Stimulated activated CD4-positive, alpha-beta T cell treated with anti-CD3 and anti-CD28 coated beads, Interleukin-1b, Interleukin-23, amount 100 ng/mL, for 48 hours (primary cell): ENCODE measurements around the gene HASPIN.

ENCODE experiments used
- DNase-seq: peaks from one replicate; pipeline ENCODE4 v3.0.0-alpha.2; 2020

The HASPIN gene

GRCh38 chr17:3768769-3769168, 45.1 kb downstream of the HASPIN start:
- no peak for DNase-seq

GRCh38 chr17:3770466-3770865, 46.8 kb downstream of the HASPIN start:
- no peak for DNase-seq

DNA sequence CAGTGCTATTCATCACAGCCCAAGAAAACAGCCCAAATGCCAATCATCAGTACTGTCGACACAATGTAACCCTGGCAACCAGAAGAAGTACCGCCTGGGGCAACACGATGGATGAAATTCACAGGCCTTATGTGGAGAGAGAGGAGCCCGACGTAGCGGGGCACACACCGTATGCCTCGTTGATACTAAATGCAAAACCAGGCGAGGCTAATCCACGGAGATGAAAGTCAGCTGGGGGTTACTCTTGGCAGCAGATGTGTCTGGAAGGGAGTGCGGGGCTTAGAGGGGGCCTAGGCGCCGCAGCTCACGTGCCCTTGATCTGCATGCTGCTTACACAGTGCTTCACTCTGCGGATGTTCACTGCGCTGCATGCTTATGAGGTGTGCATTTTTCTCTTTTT, 47.4 kb downstream of the HASPIN start:
- DNase-seq: no peak

- DNase-seq: no peak
Observed at GRCh38 chr17:3772764-3773163, 49.1 kb downstream of the HASPIN start.

- DNase-seq: no peak
Observed at GRCh38 chr17:3773511-3773910, 49.8 kb downstream of the HASPIN start.

- no peak for DNase-seq
Observed at GRCh38 chr17:3773966-3774365, 50.3 kb downstream of the HASPIN start.
